Suppressor macrophage treated with lipopolysaccharide for 1 hour (primary cell): ENCODE data around the gene AARS1.
"Not testable (repeated sequence)": the region's sequence is repeated elsewhere in the genome, so short reads cannot be mapped to it uniquely, and the experiment has no call there.

Experiments used
- DNase-seq, 3 donors: peaks; one replicate each; pipeline ENCODE4 v3.0.0-alpha.2; 2020 to 2022

Gene AARS1

GRCh38 chr16:70223971-70224513 is 65.3 kb downstream of the AARS1 start:
- DNase-seq: not testable (repeated sequence)

GRCh38 chr16:70223216-70223615 is 66.1 kb downstream of the AARS1 start:
- not testable (repeated sequence) for DNase-seq

- not testable (repeated sequence) for DNase-seq
Observed at GRCh38 chr16:70222574-70222973, 66.7 kb downstream of the AARS1 start.

- not testable (repeated sequence) for DNase-seq
Observed at GRCh38 chr16:70218586-70218985, 70.7 kb downstream of the AARS1 start.

GRCh38 chr16:70206382-70206781 is 82.9 kb downstream of the AARS1 start:
- DNase-seq: not testable (repeated sequence)

GRCh38 chr16:70204668-70205405 is 84.5 kb downstream of the AARS1 start:
- DNase-seq: not testable (repeated sequence)

- not testable (repeated sequence) for DNase-seq
Observed at GRCh38 chr16:70204010-70204409, 85.3 kb downstream of the AARS1 start.

- not testable (repeated sequence) for DNase-seq
Observed at GRCh38 chr16:70203508-70203907, 85.8 kb downstream of the AARS1 start.
